HCEC 1CT (cell line): ENCODE data around the gene CALCB.
"Not testable (repeated sequence)": the region's sequence is repeated elsewhere in the genome, so short reads cannot be mapped to it uniquely, and the experiment has no call there.

Source experiments
- DNase-seq: peaks from one replicate; pipeline ENCODE4 v3.0.0-alpha.2; 2017

CALCB gene

GRCh38 chr11:15073361-15074205 lies at the start of gene CALCB:
TSS of gene CALCB (plus strand) at chr11:15073593. CDS start at chr11:15074719, 1,126 bp downstream.
- DNase-seq = no peak

- DNase-seq = no peak
These were observed 46.4 kb upstream of the CALCB start for GRCh38 chr11:15027011-15027410.

GRCh38 chr11:15027956-15028355 lies 45.4 kb upstream of the CALCB start:
- no peak for DNase-seq

DNA sequence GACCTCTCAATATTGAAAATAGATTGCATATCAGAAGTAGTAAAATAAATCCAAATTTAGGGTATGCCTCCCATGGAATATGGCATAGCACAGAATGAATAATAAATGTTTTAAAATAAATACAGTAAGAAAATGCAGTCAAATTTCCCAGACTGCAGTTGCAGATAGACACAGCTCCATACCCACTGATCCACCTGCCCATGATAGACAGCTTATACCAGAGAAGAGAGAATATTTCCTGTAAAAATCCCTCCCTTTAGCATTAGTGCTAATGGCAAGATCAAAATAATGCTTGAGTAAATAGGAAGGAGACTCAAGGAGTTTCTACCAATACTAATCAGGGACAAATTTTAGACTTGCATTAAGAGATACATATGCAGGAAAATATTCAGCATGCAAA lies 45.0 kb upstream of the CALCB start:
- DNase-seq = no peak

GRCh38 chr11:15031945-15032344 lies 41.4 kb upstream of the CALCB start:
- DNase-seq = not testable (repeated sequence)

DNA sequence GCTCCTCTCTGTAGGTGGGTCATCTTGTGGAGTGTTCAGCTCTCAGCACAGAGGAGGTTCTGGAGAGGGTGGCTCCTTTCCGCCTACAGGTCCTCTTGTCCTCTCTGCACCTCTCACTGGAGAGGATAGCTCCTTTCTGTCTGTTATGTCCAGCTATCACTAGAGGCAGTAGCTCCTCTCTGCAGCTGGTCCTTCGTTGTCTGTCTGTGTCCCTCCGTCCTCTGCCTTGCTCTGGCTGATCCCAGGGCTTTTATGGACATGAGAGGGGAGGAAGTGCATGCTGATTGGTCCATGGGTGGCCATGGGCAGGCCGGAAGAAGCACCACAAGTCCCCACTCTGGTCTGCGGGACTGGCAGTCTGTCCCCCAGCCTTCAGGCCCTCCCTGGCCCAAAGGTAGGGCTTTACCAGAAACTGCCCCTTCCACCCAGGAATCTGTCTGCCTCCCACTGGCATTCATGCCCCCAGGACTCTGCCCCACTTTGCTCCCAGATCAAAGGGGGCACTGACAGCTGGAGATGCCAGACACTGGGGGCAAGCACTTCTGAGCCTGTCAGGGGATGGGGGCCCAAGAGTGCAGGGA lies 38.6 kb upstream of the CALCB start:
- no peak for DNase-seq

- DNase-seq = no peak
These were observed 38.1 kb upstream of the CALCB start for GRCh38 chr11:15035283-15035682.

DNA sequence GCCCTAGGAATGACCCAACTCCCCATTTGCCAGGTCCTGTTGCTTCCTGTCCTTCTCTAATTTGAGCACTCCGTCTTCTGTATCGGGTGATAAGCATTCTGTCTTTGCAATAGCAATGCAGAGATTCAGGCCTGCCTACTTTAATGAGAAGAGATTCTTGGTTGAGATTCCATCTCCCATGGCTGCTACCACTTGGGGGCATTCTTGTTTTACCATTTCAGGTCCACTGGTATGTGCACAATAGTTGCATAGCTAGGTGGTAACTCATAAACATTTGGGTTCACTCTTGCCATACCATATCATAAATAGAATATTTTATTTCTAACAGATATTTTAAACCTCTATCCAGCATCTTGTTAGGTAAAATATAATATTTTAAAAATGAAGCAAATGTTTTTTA lies 34.4 kb upstream of the CALCB start:
- peak; percentile 63 for DNase-seq

GRCh38 chr11:15045209-15045608 lies 28.2 kb upstream of the CALCB start:
- no peak for DNase-seq

- no peak for DNase-seq
These were observed 27.5 kb upstream of the CALCB start for GRCh38 chr11:15045891-15046290.

DNA sequence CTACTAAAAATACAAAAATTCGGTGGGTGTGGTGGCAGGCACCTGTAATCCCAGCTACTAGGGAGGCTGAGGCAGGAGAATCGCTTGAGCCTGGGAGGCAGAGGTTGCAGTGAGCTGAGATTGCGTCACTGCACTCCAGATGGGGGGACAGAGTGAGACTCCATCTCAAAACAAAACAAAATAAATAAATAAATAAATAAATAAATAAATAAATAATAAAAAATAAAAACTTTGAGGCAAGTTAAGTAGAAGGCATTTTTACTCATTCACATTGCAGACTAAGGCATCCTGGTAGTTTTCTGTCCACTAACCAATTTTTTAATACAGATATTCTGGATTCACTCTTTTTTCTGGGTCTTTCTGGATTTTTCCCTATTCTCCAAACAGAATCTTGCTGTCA lies 26.7 kb upstream of the CALCB start:
- not testable (repeated sequence) for DNase-seq

DNA sequence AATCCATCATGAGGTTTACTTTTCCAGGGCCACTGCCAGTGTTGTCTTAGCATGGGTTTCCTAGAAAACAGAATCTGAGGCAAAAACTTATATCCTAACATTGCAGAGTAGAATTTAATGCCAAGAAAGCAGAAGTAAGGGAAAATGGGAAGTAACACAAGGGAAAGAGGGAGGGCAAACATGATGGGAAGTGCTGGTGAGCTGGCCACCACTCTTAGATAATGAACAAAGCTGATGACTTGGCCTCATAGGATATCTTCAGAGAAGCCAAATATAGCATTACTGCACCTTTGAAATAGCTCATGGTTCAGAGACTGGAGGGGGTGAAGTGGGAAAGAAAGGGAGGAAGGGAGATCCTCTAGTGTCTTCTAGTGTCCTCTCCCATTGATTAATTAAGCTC lies 24.8 kb upstream of the CALCB start:
- DNase-seq = no peak

DNA sequence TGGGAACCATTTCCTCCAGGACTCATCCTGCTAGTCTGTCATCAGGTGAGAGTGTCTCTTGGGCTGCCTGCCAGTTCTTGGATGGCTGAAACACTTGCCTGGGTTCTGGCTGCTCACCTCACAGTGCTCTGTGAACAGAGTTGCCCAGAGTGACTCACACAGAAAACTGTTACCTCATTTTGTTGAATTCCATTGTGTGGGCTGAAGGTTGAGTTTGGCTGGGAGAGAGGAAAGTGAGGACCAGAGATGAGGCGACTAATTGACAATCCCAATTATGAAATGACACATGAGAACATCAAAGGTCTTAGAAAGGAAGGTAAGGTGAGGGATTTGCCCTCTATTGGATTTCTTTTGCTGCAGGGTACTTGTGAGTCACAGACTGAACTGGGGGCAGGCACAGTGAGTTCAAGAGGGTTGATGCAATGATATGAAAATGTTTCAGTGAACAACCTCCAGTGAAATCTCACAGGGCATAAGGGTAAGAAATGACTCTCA lies 20.2 kb upstream of the CALCB start:
- DNase-seq = no peak

GRCh38 chr11:15055620-15056356 lies 17.6 kb upstream of the CALCB start:
- DNase-seq = no peak

DNA sequence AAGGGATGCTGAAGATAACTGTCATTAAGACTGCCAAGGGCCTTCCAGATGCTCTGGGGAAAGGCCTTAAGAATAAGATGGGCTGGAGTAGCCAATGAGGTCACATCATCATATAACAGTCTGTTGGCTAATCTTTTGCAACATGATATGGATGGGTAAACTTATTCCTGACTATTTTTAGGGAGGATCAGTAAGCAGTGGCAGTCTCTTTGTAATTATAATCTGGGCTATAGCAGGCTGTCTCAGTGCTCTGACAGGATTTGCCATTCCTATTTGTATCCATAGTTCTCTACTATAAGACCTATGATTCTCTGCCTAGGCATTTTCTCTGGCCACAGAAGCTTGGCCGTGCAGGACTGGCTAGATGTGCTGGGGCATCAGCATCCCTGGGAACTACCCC lies 16.1 kb upstream of the CALCB start:
- DNase-seq = no peak

DNA sequence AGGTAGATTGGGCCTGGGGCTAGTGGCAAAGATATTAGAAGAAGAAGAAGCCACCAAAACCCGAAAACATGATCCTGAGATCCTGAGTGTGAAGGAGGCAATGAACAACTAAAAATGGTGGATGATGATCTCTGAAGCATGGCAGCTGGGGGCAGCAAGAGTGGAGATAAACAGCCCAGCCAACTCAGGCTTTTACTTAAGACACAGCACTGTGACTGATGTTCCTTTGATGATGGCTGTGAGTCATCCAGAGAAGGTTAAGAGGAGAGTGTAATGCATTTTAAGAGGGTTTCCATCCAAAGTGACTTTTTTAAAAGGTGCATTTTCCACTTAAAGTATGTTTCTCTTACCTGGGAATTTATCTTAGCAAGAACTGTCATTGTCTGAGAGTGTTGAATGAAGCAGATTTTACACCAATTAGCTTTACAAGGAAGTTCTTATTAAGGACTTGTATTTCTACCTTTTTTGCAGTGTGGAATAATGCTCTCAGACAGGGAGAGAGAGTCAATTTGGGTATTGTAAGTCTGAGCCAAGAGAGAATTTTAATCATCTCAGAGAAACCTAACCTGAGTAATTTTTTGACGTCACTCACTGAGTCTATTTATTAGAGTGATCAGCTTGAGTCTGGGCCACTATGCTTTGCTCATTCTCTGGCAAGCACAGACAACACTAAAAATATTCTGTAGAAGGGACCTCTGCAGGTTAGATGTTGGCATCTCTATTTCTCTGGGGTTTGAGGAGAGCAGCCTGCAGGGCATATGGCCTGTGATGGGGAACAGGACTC lies 14.1 kb upstream of the CALCB start:
- no peak for DNase-seq

DNA sequence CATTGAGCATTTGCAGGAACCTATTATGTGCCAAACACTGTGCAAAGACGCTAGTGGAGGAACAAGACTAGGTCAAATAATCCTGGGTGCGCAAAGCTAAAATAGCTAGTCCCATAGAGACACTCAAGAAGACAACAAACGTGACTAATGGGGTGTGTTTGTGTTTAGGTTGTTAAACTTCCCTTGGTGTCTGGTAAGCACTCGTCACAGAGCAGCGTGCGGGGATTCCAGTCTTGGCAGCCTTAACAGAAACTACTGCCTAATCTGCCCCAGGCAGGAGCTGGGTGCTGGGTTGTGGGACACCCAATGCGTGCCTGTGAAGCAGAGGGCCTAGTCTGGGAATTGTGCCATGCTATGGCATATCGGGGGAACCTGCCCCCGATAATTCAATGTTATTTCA lies 10.8 kb upstream of the CALCB start:
- DNase-seq = no peak

DNA sequence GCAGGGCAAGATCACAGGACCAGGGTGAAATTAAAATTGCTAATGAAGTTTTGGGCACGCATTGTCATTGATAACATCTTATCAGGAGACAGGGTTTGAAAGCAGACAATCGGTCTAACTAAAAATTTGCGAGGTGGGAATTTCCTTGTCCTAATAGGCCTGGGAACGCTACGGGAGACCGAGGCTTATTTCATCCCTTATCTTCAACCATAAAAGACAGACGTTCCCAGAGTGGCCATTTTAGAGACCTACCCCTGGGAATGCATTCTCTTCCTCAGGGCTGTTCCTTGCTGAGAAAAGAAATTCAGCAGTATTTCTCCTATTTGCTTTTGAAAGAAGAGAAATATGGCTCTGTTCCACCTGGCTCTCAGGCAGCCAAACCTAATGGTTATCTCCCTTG lies 3.6 kb upstream of the CALCB start:
- DNase-seq = not testable (repeated sequence)

- DNase-seq = no peak
These were observed 1.7 kb upstream of the CALCB start for GRCh38 chr11:15071556-15072255.

- DNase-seq = no peak
These were observed 746 bp upstream of the CALCB start for GRCh38 chr11:15072551-15073143.

DNA sequence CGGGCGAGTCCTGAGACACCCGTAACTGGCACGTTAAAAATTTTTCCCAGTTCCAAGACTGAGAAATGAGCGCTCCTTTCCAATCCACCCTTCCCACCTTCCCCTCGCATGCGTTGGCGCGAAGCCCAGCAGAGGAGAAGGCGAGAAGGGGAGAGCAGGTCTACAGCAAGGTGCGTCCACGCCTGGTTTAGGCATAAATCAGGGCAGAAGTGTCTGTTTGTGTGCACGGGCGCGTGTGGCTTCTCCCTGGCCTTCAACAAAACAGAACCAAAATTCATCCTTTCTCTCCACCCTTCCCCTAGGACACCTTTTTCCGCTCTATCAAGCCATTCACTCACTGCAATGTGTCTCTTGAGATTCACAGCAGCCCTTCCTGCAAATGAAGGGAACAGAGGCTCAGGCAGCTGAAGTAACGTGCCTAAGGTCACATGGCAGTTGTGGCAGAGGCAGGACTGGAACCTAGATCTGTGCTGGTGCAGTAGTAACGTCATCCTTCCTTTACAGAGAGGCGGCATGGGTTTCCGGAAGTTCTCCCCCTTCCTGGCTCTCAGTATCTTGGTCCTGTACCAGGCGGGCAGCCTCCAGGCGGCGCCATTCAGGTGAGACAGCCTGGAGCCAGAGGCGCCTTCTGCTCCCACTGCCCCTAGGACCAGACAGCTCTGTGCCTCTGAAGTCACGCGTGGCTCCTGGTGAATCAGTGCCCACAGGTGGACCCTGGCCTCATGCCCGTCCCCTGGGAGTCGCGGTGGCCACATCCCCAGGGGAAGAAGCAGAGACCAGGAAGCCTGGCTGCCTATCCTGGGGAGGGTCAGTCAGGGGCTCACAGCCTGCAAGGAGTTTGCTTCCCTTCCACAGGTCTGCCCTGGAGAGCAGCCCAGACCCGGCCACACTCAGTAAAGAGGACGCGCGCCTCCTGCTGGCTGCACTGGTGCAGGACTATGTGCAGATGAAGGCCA lies 1.1 kb downstream of the CALCB start:
- DNase-seq = peak; percentile 65
